HG03520 (cell line): ENCODE measurements around the gene GPR142.
"Not testable (repeated sequence)": the region's sequence is repeated elsewhere in the genome, so short reads cannot be mapped to it uniquely, and the experiment has no call there.

Experiments
- ATAC-seq: cut with Tn5 transposase; IDR thresholded peaks from one replicate; pipeline ENCODE4 v1.9.1; 2021; ENCODE audit warnings: mild to moderate bottlenecking, moderate library complexity; ENCODE audit not compliant: unreplicated experiment

GPR142 gene

DNA sequence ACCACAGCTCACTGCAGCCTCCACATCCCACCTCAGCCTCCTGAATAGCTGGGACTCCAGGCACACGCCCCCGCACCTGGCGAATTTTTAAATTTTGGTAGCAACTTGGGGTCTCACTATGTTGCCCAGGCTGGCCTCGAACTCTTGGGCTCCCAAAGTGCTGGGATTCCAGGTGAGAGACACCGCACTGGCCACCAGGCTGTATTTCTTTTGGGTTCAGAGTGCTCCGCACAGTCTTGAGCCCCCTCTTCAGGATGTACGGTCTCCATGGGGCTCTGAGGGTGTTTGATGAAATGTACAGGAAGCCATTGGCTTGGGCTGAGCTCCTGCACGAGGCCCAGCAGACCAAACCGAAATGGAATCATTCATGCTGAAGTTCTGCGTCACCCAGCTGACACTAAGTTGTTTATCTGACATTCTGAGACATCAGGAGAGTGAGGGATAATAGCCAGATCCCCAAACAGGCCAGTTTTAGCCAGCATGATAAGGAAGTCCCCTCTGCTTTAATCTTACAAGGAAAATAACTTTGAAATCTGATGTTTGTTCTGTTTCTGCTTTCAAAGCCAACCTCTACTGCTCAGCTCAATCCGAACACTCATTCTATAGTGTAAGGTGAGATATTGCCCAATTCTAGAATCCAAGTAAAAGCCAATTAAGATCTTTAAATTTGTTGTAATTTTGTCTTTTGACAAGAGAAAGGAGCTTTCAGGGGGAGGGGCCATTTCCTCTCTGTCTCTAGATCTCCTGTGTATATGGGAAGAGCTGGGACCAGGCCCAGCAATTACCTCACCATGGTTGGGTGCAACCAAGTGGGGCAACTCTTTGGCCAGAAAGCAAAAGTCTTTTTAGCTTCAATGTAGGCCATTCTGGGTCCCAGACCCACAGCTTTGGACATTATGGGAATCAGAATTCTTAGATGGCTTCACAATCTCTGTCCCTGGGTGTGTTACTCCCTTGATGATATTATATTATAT, 23.7 kb downstream of the GPR142 start:
- ATAC-seq: no peak

DNA sequence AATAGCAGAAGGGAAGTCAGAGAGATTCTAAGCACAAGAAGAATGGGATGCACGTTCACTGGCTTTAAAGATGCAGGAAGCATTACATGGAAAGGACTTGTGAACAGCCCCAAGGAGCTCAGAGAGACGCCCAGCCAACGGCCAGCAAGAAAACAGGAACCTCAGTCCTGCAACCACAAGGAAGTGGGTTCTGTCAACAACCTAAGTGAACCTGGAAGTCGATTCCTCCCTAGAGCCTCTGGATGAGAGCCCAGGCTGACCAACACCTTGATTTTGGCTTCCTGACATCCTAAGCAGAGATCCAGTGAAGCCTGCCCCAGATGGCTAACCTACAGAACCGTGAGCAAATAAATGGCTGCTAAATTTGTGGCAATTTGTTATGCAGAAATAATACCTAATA, 24.5 kb downstream of the GPR142 start:
- ATAC-seq: no peak

DNA sequence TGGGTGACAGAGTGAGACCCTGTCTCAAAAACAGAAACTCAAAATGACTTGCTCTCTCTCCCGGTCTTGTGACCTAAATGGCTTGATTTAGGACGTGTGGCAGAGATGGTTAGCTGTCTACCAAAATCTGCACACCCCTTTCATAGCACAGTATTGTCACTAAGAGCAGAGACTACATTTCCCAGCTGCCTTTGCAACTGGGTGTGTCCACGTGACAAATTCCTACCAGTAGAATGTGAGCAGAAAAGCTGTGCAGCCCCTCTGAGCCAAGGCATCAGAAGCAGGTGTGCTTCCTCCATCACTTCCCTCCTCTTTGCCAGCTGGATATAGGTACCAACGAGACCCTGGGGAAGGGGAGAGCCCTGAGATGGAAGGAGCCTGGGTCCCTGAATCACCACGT, 25.5 kb downstream of the GPR142 start:
- ATAC-seq: no peak

DNA sequence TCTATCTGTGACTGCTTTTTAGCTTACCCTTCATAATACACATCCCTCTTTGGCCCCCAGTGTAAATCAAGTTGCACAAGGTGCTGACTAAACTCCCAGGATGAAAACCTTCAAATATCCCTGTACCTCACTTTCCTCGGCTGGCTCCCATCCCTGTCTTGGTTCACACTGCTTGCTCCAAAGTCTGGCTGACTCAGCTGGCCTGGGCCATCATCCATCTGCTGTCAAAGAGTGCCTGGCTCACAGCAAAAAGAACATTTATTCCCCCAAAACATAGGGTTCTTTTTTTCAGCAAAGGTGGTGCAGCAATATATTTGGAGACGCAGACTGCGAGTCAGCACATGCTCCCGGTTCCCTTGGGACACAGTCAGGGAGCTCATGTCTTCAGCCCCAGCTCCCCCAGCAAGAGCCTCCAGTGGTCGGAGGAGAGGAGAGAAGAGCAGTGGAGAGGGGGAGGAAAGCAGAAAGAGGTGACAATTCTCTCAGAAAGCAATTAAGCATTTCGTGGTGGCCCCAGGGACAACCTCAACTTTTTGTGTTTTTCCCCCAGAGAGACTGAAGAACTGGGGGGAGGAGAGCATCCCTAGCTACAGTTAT, 26.1 kb downstream of the GPR142 start:
- no peak for ATAC-seq

DNA sequence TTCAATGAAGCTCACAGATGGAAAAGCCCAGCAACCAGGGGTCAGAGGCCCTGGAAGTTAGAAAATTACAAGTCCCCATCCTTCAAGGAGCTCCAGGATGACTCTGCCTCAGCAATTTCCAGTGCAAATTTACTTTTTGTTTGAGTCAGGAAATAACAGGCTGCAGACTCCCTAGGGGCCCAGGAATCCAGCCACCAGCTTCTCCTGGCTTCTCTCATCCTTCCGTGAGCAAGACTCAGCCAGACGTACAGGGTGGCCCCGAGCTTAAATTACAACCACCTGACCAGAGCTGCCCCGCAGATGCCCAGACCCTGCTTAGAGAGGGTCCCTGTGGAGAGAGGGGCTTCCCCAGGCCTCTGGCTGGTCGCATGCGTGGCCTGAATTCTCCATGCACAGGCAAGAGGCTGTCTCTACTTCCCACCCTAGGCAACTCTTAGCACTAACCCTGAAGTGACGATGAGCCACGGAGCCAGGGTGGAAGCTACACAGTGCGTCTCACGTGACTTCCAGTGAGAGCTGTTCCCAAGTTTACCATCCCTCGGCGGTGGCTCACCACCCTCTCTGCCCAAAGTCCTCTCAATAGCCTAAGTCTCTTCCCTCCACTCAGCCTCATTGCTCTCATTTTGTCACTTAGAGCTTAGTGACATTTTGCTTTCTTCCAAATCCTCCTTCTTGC, 27.1 kb downstream of the GPR142 start:
- no peak for ATAC-seq

DNA sequence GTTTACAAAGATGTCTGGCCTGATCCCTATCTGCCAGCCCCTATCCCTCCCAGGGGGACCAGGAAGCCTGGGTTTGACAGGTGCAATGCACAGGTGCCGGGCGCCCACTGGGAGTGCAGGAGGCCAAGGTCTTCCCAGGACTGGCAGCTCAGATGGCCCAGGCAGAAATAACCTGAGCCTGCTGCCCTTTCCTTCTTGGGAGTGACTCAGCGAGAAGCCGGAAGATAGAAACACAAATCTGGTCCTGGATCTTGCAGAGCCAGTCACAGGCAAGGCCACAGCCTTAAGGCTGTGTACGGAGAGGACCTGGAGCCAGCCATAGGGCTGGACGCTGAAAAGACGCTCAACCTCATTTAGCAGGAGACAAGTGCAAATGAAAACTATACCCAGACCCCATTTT, 27.7 kb downstream of the GPR142 start:
- no peak for ATAC-seq

DNA sequence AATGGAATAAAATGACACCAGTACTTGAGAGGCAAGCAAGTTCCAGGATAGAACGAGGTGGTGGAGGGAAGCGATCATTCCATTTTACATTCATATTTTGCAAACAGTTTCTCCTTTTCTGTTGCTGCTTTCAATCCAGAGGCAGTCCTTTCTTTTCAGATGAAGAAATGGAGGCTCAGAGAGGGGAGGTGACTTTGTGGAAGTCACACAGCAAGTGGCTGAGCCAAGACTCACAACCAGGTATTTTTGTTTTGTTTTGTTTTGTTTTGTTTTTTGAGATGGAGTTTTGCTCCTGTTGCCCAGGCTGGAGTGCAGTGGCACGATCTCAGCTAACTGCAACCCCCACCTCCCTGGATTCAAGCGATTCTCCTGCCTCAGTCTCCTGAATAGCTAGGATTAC, 29.3 kb downstream of the GPR142 start:
- ATAC-seq: no peak

DNA sequence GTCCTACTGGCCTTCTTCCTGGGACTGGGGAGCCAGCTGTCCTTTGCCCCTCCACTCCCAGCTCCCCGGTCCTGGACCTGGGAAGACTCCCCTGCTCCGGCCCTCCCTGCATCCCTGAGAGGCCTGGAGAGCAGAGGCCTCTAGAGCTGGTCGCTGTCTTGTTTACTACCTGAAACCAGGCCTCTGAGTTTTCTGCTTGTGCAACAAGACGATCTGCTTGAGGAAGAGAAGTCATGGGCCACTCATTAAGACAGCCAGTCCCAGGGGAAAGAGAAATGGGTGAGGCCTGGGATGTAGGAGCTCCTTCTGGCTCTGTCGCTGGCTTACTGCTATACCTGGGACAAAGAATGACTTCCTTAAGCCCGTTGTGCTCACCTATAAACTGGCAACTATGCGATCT, 34.7 kb downstream of the GPR142 start:
- ATAC-seq: no peak

DNA sequence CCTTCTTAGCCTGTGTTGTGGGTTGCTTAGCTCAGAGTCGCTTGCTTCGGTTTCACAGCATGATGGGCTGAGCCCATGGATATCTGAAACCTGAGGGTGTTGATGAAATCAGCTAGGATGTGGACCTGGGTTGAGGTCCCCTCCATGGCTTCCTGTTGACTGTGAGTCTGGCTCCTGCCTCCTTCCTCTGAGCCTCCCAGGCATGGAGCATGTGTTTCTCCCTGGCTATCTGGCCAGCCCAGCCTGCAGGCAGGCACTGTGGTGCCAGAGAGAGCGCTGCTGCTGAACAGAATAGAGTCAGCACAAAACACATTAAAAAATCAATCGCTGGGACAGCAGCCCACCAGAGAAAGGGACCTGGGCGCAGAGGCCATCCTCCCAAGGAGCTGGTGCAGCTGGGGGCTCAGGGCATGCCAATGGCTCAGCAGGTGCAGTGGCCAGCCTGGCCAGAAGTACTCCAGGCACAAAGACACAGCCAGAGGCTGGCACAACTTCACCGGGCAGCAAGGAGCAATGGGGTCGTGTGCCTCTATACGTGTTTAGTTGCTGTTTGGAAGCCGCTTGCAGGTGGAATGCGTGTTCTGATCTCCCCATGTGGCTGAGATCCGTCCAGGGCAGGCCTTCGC, 36.3 kb downstream of the GPR142 start:
- ATAC-seq: no peak

DNA sequence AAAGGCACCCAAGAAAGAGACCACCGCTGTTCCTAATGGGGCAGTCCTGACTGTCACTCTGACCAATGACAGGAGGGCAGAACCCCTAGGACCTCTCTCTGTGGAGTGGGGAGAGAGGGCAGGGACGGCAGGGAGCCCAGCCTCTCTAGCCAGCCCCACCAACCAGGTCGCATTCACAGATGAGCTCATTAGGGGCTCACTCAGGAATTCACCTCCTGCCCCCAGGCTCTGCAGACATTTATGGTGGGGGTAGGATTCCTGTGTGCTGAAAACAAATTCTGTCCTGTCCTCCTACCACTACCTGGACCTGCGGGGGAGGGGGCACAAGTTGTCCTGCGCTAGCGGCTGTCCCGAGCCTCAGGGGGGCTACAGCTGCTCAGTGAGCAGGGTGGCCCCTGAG, 36.9 kb downstream of the GPR142 start:
- ATAC-seq: no peak

DNA sequence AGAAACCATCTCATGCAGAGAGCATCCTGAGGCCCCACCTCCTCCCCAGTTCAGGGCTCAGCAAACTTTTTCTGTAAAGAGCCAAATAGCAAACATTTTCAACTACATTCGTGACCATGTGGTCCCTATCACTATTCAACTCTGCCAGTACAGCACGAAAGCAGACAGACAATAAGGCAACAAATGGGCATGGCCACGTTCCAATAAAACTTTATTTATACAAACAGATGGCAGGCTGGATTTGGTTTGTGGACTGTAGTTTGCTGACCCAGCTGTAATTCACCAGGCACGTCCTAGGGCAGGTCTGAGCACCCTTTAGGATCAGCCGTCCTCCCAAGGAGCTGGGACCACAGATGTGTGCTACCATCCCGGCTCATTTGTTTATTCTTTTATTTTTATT, 37.5 kb downstream of the GPR142 start:
- ATAC-seq: no peak

DNA sequence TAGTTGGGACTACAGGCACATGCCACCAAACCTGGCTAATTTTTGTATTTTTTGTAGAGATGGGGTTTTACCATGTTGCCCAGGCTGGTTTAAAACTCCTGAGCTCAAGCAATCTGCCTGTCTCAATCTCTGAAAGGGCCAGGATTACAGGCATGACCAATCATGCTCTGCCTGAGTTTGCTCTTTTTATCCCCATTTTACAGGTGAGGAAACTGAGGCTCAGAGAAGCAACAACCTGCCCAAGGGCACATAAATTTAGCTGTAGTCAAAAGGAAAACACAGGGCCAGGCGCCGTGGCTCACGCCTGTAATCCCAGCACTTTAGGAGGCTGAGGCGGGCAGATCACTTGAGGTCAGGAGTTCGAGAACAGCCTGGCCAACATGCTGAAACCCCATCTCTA, 38.0 kb downstream of the GPR142 start:
- ATAC-seq: not testable (repeated sequence)

DNA sequence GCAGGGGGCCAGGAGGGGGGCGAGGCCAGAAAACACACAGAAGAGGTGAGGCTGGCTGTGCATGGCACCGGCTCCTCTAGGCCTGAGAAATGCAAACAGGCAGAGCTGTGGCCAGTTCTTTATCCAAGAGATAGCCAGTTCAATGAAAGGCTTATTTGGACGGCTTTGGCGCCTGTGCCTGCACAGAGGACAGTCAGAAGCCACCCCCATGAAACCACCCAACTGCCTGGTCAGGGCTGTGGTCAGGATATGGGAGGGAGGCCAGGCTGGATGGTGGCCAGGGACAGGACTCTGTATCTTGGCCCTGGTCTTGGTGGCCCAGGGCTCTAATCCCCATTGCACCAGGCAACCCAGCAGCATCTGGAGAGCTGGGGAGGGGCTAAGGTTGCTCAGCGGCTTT, 40.1 kb downstream of the GPR142 start:
- ATAC-seq: no peak

DNA sequence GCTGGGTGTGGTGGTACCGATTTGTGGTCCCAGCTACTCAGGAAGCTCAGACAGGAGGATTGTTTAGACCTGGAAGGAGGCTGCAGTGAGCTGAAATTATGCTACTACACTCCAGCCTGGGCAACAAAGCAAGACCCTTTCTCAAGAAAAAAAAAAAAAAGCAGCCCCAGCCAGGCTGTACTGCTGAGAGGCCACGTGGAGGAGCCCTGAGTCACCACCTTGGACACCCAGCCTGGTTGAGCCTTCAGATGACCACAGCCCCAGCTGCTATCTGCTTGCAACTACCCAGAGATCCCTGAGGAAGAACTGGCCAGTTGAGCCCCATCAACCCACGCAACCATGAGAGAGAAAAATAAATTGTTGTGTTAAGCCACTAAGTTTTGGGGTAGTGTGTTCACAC, 41.0 kb downstream of the GPR142 start:
- no peak for ATAC-seq

DNA sequence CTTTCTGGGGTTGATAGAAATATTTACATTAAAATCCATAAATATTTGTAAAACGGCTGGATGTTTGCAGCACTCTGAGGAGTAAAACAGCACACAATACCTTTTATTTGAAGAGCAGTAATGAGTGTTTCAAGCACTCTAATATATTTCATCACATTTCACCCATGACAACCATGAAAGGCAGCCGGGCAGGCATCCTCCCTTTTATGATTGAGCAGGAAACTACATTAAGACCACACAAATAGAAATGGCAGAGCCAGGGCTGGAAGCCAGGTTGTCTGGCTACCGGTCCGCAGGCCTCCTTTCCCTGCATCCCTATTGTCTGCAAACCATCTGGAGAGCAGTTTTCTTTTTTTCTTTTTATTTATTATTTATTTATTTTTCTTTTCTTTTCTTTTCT, 41.5 kb downstream of the GPR142 start:
- no peak for ATAC-seq

DNA sequence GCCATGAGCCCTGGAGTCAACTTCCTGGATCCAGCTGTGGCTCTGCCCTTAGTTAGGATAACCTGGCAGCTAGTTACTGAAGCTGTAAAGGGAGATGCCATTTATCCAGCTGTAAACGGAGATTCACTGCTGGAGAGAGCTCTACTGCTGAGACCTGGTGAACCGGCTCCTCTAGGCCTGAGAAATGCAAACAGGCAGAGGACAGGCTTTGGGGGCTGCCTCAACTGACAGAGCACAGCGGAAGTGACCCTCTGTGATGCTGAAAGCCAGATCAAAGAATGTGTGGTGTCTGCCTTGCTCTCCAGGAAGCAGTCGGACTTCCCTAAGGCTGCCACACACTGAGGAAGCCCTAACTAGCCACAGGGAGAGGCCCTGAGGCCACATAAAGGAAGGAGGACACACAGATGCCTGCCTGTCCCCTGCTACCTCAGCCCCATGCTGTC, 42.7 kb downstream of the GPR142 start:
- ATAC-seq: no peak

DNA sequence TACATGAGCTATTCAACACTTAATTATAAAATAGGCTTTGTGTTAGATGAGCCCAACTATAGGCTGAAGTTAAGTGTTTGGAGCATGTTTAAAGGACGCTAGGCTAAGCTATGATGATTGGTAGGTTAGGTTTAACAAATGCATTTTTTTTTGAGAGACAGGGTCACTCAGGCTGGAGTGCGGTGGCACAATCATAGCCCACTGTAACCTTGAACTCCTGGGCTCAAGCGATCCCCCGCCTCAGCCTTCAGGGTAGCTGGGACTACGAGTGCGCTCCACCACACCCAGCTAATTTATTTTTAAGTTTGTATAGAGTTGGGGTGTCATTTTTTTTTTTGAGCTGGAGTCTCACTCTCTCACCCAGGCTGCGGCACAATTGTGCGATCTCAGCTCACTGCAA, 45.3 kb downstream of the GPR142 start:
- no peak for ATAC-seq

DNA sequence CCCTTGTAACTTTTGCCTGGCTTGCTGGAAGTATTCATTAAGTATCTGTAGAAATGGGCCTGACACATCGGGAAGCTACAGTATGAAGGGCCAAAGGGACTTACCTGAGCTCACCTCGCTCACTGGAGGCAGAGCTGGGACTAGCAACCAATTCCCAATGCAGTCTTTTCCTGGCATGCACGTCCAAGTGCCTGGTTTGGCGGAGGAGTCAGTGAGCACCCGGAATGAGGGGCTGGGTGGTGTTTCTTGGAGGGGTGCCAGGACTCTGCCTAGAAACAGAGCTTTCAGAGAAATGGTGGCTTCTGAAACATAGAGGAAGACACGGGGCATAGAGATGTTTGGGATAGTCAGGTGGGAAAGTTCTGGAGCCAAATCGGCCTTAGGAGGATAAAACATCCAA, 46.2 kb downstream of the GPR142 start:
- ATAC-seq: no peak

DNA sequence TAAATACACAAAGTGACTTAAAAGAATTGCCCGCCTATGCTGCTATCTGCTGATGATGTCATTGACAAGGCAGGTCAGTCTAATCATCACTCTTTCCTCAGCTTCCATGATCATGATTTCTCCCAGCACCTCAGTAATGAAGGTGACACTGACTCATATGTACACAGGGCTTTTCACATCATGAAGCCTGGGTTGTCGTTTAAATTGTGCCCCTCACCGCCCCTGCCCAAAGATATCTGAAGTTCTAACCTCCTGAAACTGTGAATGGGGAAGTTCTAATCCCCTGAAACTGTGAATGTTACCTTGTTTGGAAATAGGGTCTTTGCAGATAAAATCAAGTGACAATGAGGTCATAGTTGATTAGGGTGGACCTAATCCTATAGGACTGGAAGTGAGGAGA, 47.2 kb downstream of the GPR142 start:
- no peak for ATAC-seq

DNA sequence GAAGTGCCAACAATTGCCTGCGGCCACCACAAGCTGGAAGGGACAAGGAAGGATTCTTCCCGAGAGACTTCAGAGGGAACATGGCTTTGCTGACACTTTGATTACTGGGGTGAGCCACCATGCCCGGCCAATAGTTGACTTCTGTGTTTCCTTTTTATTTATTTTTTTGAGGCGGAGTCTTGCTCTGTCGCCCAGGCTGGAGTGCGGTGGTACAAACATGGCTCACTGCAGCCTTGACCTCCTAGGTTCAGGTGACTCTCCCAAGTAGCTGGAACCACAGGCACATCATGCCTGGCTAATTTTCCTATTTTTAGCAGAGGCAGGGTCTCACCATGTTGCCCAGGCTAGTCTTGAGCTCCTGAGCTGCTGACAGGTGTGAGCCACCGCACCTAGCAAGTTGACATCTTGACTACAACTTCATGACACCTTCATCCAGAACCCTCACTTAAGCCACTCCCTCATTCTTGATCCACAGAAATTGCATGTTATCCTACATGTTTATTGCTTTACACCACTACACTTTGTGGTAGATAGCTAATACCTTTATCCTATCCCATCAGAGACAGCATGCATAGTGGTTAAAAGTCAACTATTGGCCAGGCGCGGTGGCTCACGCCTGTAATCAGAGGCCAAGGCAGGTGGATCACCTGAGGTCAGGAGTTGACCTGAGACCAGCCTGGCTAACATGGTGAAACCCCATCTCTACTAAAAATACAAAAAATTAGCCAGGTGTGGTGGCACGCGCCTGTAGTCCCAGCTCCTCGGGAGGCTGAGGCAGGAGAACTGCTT, 48.5 kb downstream of the GPR142 start:
- ATAC-seq: no peak
